ENCODE data around the gene SMIM20.

DNA sequence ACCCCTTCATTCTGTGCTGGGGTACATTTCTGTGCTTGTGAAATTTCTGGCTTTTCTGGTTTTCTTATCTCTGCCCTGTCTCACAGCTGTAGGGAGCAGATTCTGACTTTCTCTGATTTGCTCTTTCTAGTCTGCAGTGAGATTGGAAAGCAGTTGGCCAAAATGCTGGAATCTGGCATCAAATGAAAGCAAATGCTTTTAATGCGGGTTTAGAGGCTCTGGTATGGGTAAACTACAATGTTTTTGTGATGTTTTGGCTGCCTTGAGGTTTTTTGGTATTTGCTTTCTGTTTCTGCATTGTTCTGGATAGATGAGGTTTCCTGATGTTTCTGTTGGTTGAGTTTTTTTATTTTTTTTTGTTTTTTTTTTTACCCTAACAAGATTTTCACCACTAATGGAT, 23.8 kb downstream of the SMIM20 start:
- TF ChIP-seq, protein P1, sequence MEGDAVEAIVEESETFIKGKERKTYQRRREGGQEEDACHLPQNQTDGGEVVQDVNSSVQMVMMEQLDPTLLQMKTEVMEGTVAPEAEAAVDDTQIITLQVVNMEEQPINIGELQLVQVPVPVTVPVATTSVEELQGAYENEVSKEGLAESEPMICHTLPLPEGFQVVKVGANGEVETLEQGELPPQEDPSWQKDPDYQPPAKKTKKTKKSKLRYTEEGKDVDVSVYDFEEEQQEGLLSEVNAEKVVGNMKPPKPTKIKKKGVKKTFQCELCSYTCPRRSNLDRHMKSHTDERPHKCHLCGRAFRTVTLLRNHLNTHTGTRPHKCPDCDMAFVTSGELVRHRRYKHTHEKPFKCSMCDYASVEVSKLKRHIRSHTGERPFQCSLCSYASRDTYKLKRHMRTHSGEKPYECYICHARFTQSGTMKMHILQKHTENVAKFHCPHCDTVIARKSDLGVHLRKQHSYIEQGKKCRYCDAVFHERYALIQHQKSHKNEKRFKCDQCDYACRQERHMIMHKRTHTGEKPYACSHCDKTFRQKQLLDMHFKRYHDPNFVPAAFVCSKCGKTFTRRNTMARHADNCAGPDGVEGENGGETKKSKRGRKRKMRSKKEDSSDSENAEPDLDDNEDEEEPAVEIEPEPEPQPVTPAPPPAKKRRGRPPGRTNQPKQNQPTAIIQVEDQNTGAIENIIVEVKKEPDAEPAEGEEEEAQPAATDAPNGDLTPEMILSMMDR (conservative IDR thresholded peaks at IDR 0.05; ENCODE audit: low read length), result no peak
- no peak for TF ChIP-seq EZH2phosphoT487 (IDR thresholded peaks at IDR 0.05; ENCODE audit: borderline replicate concordance, low read depth, low read length)
